DMS53 (cell line): ENCODE data around the gene MAML3.

Experiments
- DNase-seq: peaks from one replicate; lab custom pipeline; 2025; lab: John Stamatoyannopoulos, UW

Gene MAML3

DNA sequence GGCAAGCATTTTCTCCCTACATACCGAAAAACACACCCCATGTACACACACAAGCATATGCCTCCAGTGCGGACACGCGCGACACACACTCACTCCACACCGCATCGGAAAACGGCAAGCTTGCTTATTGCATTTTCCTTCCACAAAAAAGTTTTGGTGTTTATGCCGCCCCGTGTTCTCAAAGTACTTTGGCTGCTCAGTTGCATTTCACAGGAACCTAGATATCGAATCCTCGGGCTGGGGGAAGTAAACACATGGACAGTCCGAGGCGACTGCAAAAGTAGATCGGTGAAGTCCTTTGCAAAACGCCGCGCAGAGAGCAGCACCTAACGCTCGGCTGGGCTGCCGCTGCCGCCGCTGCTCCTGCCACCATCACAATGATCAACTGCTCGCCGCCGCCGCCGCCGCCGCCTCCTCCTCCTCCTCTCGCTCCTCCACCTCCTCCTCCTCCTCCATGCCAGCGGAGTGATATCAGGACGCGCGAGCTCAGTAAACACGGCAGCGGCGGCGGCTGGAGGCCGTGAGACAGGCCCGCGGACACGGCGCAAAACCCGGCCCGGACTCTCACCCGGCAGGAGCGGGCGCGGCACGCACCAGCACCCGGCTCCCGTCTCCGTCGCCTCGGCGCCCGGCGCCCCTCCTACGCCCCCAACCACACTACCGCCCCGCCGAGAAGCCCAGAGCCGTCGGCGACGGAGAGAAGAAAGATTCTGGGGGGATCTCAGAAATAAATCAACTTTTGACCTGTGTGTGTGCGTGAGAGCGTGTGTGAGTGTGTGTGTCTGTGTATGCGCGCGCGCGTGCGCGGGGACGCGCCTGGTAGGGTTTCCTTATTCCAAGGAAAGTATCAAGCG lies at the start of gene MAML3:
Gene MAML3 (minus strand): TSS at position 467 of the 854 bp plus-strand sequence. CDS start 857 bp downstream, outside the sequence.
- peak; percentile 98 for DNase-seq

DNA sequence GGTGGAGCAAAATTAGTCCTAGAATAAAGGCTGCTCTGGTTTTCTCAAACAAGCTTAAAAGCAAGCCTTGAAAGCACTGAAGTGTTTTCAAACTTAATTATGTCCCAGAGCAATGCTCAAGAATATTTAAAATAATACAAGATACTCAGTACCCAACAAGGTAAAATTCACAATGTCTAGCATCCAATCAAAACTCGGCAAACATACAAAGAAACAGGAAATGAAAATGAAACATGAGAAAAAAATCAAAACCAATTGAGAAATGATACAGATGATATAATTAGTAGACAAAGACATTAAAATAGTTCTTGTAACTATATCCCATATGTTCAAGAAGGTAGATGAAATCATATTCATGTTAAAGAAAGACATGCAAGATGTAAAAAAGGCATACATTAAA lies 45.0 kb upstream of the MAML3 start:
- DNase-seq: no peak

DNA sequence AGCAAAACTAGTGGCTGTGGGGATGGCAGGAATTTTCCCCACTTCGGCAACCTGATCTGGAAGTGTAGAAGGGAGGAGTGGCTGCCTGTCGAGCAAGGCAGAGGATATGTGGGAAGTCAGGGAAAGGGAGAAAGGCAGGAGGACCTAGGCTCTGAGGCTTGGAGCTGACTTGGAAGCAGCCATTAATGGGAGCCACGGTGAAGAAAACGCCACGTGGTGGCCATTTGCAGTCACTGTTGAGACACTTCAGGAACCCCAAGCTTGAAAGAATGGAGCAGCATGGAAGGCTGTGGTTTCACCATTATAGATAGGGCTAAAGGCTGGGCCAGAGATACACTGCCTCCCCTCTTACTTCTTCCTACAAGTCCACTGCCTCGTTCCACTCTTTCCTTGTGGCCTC lies 41.8 kb upstream of the MAML3 start:
- DNase-seq: no peak

DNA sequence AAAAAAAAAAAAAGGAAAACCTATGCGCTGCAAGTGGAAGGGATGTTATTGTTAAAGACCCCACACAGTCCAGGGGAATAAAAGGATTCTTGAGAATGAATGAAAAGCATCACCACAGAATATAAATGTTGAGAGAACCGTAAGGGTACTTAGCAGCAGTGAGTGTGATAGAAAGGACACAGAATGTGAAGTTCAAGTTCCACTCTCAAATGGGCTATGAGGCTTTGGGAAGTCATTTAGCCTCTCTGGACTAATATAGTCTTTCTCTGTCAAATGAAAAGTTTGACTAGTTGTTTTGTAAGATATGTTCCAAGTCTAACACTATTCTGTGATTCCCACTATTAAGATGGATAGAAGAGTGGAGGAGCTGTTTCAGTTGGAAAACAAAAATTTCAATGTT lies 35.8 kb upstream of the MAML3 start:
- DNase-seq: no peak

DNA sequence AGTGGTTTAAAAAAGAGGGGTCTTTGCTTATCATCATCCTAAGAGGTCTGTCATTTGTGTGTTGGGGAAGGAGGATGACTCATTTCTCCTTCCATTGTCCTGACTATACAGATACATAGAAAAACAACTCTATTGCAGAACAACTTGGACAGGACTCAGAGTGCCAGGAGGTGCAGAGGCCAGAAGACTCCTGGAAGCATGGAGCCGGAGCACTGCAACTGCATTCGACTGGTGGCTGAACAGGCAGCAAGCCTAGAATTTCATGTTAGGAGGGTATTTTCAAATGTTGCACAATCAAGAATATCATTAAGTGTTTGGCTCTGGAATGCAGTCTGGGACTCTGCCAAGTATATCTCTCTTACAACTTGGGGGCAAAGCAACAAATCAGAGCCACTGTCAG lies 35.0 kb upstream of the MAML3 start:
- no peak for DNase-seq

DNA sequence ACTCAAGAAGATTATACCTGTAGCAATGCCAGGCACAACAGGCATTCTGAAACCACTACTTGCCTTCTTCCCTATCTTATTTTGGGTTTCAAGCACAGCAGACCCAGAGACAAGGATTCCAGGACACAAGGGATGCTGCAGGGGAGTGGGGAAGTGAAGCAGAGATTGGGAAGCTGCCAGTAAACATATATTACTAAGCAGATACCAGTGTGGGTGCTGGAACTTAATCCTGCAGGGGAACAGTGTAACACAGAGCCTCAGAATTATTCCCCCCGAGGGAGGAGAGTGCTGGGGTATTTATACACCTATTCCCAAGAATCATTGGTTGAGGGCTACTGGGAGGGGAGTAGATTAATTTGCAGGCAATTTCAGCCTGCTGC lies 33.3 kb upstream of the MAML3 start:
- DNase-seq: no peak

DNA sequence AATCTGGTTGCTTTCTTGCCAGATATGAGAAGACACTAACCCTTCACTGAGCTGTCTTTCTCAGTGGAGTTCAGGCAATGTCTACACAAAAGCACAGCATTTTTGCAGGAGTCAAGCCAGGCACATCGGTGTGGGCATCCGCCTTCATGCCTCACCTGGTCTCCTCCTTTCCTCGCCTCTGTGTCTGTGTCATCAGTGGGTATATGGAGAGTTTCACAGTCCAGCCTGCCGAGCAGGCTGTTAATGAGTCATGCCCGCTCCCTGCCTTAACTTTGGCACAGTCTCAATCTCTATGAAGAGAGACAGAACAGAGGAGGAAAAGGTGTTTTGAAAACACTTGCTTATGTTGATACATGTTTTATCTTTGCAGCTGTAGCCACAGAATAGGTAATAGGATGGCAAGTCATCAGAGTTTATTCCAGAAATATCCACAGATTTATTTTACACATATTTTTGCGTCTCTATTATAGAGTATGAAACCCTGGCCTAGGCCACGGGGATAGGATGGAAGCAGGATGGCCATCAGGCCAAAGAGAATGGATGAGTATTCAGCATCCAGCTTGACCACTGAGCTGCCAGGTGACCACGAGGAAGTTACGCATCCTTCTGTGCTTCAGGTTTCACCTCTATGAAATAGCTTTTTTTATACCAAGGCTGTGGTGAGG lies 32.8 kb upstream of the MAML3 start:
- DNase-seq: peak; percentile 86

DNA sequence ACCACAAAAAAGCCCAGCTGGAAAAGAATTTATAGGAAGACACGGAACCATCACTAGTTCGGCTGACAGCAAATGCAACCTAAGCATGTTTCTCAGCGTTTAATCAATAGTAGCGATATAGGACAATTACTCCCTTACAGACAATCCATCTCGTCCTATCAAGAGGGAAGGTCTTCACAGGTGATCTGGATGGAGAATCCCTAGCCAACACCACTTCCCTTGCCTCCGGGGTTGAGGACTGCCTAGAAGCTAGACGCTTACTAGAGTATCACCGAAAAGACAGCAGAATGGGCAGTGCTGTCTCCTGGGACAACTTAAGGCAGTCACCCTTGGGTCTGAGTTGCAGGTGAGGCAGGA lies 32.1 kb upstream of the MAML3 start:
- peak; percentile 26 for DNase-seq

DNA sequence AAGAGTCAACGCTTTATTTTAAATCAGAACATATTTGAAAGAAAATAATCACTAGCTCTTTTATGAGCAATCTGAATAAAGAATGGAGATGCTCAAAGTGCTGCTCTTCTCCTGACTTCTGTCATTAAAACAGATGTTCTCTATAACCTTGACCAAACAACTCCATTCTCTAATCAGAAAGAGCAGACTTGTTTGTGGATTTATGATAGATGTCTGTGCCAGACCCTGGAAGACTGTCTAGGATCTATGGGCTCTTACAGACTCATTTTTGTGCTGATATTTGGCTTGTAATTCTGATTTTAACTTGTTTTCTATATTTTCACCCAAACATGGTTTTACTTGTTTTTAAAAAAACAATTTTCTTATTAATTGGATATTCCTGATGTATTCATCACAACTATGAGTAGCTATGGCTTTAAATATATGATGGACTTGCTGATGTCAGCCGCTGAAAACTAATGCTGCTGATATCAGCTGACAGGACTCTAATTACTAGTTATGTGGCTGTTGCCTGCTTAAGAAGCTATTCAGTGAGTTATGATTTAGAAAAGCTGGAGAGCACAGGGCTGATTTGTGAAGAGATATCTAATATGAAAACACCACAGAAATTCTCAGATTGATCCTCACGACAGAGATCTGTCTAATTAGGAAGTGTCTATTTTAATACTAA lies 31.6 kb upstream of the MAML3 start:
- no peak for DNase-seq

DNA sequence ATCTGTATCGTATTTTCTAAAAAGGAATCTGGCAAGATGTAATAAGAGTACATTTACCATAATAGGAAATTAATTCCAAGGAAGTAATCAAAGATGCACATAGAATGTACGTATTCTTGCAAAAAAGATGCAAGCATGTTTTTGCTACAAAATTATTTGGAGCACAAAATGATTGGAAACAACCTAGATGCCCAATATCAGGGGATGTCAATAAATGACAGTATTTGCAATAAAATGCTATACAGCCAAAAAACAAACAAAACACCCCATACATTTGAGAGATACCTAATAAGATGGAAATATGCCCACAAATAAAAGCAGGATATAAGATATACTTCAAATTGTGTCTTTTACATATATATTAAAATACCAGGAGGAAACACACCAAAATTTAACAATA lies 29.3 kb upstream of the MAML3 start:
- no peak for DNase-seq

DNA sequence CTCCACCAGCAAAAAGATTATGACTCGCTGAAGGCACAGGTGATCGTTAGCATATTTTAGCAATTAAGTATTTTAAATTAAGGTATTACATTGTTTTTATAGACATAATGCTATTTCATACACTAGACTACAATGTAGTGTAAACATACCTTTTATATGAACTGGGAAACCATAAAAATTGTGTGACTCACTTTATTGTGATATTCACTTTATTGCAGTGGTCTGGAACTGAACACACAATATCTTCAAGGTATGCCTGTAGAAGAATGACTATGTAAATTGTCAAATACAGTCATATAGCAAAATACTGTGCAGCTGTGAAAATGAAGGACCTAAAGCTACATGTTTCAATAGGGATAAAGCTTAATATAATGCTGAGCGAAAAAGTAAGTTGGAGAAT lies 26.6 kb upstream of the MAML3 start:
- DNase-seq: peak; percentile 83

DNA sequence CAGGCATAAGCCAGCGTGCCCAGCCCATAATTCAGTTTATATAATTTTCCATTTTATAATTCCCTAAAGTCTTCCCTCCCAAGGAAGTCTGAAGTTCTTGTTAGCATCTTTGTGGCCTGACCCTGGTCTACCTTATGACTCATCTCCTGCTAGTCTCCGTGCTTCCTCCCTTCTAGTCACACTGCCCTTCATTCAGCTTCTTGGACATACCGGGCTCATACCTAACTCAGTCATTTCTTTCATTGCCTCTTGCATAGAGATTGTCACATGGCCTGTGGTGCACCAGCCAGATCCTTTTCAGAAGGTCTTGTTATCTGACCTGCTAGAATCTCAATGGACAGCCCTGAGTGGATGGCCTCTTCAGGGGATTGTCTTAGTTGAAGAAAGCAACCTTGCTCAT lies 22.8 kb upstream of the MAML3 start:
- DNase-seq: no peak

DNA sequence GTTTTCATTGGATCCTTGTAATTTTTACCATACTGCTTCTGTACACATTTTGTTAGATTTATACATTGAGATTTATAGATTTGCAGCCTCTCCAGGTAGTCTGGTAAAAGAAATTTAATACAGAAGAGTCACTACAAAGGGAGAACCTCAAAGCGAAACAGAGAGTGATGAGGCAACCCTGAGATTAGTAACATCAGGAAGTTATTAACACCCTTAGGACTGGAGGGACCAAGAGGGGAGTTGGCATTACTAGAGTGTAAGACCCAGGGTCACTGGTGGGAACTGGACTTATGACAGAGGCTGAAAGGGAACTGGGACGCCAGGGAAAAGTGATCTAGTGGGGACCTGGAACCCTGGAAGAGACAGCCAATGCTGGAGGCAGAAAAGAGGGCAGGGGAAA lies 20.6 kb upstream of the MAML3 start:
- DNase-seq: no peak

DNA sequence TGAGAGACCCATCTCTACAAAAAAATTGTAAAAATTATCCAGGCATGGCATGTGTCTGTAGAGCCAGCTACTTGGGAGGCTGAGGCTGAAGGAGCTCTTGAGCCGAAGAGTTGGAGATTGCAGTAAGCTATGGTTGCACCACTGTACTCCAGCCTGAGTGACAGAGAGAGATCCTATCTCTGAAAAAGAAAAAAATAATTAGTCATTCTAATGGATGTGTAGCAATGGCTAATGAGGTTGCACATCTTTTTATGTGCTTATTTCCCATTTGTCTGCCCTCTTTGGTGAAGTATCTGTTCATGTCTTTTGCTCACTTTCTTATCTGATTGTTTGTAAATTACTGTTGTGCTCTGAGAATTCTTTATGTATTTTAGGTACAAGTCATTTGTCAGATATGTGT lies 19.0 kb upstream of the MAML3 start:
- no peak for DNase-seq

DNA sequence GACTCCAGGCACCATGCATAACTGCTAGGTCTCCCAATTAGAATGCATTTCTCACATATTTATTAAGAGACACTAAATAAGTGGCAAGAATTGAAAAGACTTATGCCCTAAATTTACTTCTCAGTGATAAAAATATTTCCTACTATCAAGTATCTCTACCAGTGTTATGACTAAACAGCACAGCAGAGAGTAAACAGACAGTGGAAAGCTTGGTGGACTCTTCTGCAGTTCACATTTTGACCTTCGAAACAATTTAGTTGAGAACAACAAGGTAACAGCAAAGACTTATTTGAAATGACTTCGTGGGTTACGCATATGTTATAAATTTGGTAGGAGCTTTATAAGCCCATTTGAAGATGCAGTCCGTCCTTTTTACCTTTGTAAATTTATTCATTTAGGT lies 16.3 kb upstream of the MAML3 start:
- no peak for DNase-seq

DNA sequence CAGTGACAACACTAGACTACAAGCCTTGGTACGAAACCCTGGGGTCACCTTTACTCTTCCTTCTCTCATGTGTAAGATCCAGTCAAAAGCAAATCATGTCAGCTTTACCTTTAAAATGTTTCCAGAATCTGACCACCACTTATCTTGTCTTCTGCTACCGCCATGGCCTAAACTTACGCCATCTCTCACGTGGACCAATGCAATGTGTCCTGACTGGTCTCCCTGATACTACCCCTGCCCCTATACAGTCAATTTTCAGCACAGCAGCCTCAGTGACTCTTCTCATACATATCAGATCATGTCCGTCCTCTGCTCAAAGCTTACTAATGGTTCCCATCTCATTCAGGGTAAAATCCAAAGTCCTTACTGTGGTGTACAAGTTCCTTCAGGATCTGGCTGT lies 15.0 kb upstream of the MAML3 start:
- no peak for DNase-seq

DNA sequence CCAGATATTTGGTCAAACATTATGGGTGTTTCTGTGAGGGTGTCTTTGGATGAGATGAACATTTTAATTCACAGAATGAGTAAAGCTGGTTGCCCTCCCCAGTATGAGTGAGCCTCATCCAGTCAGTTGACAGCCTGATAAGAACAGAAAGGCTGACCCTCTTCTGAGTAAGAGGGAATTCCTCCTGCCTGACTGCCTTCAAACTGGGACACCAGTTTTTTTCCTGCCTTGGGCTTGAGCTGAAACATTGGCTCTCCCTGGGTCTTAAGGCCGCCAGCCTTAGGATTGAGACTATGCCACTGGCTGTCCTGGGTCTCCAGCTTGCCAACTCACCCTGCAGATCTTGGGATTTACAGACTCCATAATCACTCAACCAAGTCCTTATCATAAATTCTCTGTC lies 14.5 kb upstream of the MAML3 start:
- no peak for DNase-seq

DNA sequence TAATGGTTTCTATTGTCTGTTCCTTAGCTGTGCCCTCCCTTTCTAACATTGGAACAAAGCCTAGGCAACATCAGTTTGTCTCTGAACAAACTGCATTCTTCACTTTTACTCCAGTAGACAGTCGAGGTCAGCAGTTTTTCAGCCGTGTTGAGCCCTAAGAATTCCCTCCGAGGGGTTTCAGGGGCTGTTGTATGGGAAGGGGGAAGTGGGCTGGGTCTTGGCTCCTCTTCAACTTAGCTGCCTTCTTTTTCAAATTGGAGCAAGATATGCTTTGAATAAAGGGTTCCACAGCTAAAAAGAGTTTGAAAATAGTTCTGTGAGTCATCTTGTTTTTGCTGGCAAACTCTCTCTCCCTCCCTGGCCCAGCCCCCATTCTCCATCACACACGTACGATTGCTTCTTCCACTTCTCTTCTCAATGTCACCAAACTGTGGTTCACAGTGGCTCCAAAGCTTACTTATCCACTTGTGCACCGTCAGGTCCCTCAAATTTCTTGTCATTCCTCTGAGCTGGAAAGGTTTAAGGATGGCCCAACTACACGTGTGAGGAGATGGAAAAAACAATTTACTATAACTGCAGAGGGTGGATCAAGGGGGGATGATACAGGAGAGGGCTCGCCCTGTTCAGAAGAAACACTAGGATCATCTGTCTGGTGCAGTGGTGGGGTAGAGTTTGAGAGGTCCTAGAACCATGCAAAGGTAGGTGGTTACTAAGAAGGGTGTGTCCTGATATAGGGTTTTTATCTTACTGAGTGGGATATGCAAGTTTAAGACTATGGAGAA lies 9.2 kb upstream of the MAML3 start:
- no peak for DNase-seq

DNA sequence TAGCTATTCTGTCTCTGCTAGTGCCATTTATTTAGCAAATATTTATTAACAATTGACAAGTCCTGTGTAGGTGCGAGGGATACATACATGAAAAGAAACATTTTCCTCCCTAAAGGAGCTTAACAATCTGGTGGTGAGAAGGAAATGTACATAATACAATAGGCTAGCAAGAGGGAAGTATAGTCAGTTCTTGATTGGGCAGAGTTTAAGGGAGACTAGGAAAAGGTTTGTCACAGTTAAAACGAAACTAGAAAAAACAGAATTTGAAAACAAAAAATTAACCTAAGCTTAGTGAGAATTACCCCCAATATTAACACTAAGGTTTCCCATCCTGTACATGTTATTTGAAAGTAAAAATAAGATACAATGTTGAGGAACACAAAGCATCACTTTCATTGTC lies 8.6 kb upstream of the MAML3 start:
- DNase-seq: no peak

DNA sequence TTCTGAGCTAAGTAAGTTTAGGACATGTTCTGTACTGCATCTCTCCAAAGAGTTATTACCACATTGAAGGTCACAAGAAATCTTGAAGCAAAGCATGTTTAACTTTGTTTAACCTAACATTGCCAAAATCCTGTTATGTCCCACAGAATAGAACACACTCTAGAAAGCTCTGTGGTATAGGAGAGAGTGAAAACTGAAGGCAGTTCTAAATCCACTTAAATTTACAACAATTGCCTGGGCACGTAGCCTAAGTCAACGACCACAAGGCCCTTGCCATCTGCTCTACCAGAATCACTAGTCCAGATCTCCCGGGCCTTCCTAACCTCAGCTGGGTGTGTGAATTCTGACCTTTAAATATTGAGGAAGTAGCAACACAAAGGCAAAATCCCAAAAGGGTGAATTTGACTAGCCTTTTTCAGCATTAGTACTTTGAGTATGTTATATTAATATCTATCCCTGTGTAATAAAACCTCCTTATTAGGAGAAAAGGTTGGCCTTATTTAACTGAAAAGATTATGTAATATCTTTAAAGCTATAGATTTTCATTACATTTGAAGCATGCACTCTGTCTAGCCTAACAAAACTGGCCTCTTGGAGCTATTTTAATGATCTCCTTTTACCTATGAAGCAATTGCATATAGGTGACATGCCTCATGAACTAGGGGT lies 4.5 kb upstream of the MAML3 start:
- DNase-seq: peak; percentile 75

DNA sequence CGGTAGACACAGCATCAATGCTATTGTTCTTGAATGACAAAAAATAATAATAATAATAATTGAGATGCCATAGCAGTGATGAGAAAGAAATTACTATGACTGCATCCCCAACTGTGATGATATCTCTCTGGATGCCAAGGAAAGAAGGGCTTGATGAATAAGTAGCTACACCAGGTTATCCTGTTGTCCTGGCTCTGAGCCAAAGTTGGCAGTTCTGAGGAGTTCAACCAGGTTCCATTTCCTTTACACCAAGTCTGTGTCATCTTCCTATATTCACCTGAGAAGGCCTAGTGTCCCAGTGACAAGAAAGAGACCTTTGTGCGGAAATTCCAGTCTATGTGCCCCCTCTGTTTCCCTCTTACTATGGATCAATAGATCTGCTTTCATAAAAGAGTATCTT lies 3.4 kb upstream of the MAML3 start:
- peak; percentile 11 for DNase-seq
